ENCODE data around the gene SNRPN. TPM values are rescaled to one million over a fixed set of nuclear protein-coding genes. Genes with fewer than 3 reads are reported as not detected.

The SNRPN gene
- total RNA-seq, 4 donors from 2014 or later: 413 to 706 (median 631) TPM

GRCh38 chr15:24956111-24956838 is 1.5 kb downstream of the SNRPN start:
- H3K9me3 ChIP-seq: no peaks in the 10 kb centered on the region
- H3K27ac ChIP-seq: peak overlapping the region; percentile 72 to 86 (median 78)
- peak; percentile 87 for DNase-seq
- peak in 1 of 2 donors; percentile 76 for TF ChIP-seq POLR2A (IDR thresholded peaks at IDR 0.05)
- TF ChIP-seq CTCF (IDR thresholded peaks at IDR 0.05): no peak
- 64 to 66% methylated on average over 20 to 24 of the region's 28 CpGs for WGBS, 2 donors
- no peaks in the 10 kb centered on the region for H3K27me3 ChIP-seq
- H3K36me3 ChIP-seq: no peaks in the 10 kb centered on the region
- H3K4me1 ChIP-seq: peaks cover 0 to 7% of the 10 kb centered on the region in 2 donors
- intact Hi-C loops (cut with DNase I): no loop called here
- peak overlapping the region; percentile 48 to 98 (median 67) for H3K4me3 ChIP-seq (replicated peaks in 1 of 3)

- Histone ChIP-seq H3K9me3 (no peaks in the 10 kb centered on the region), H3K27ac (no peak overlapping the region), H3K27me3 (no peaks in the 10 kb centered on the region), H3K4me3 (replicated peaks in 1 of 3) (no peak overlapping the region), H3K36me3 (no peaks in the 10 kb centered on the region), H3K4me1 (peaks cover 0 to 7% of the 10 kb centered on the region in 2 donors)
- intact Hi-C loops (cut with DNase I): no loop called here
- DNase-seq: no peak
- 61 to 63% methylated on average over 2 of the region's 2 CpGs for WGBS, 2 donors
- TF ChIP-seq CTCF (IDR thresholded peaks at IDR 0.05) (no peak), POLR2A (IDR thresholded peaks at IDR 0.05) (no peak)
These were observed 2.9 kb downstream of the SNRPN start for GRCh38 chr15:24957691-24958090.

GRCh38 chr15:24961967-24962366 is 7.2 kb downstream of the SNRPN start:
- Histone ChIP-seq H3K9me3 (no peaks in the 10 kb centered on the region), H3K27ac (no peak overlapping the region), H3K4me3 (replicated peaks in 1 of 3) (no peak overlapping the region), H3K36me3 (peaks cover 15 to 22% of the 10 kb centered on the region in 2 donors), H3K27me3 (no peaks in the 10 kb centered on the region), H3K4me1 (peaks cover 0 to 7% of the 10 kb centered on the region in 2 donors)
- 66 to 75% methylated on average over 4 of the region's 4 CpGs for WGBS, 2 donors
- intact Hi-C loops (cut with DNase I): no loop called here
- TF ChIP-seq CTCF (IDR thresholded peaks at IDR 0.05) (no peak), POLR2A (IDR thresholded peaks at IDR 0.05) (no peak)
- no peak for DNase-seq

- intact Hi-C loops (cut with DNase I): no loop called here
- no peaks in the 10 kb centered on the region for H3K9me3 ChIP-seq
- H3K4me3 ChIP-seq (replicated peaks in 1 of 3): no peak overlapping the region
- 95% methylated on average over 4 of the region's 4 CpGs for WGBS, 2 donors
- TF ChIP-seq POLR2A (IDR thresholded peaks at IDR 0.05) (no peak), CTCF (IDR thresholded peaks at IDR 0.05) (no peak)
- H3K36me3 ChIP-seq: peaks cover 22 to 31% of the 10 kb centered on the region in 2 donors
- H3K27ac ChIP-seq: no peak overlapping the region
- H3K4me1 ChIP-seq: peaks cover 0 to 7% of the 10 kb centered on the region in 2 donors
- no peaks in the 10 kb centered on the region for H3K27me3 ChIP-seq
- DNase-seq: no peak
These were observed 8.1 kb downstream of the SNRPN start for GRCh38 chr15:24962880-24963279.

GRCh38 chr15:24966364-24967103 is 11.7 kb downstream of the SNRPN start:
- Histone ChIP-seq H3K27ac (no peak overlapping the region), H3K9me3 (no peaks in the 10 kb centered on the region), H3K4me3 (replicated peaks in 1 of 3) (no peak overlapping the region), H3K4me1 (no peaks in the 10 kb centered on the region), H3K27me3 (no peaks in the 10 kb centered on the region), H3K36me3 (peaks cover 41 to 52% of the 10 kb centered on the region in 2 donors)
- TF ChIP-seq POLR2A (IDR thresholded peaks at IDR 0.05) (no peak), CTCF (IDR thresholded peaks at IDR 0.05) (no peak)
- intact Hi-C loops (cut with DNase I): no loop called here
- no peak for DNase-seq
- 68 to 73% methylated on average over 4 of the region's 4 CpGs for WGBS, 2 donors
